ENCODE measurements around the gene INPP5A.

GRCh38 chr10:132712291-132712690 lies 174.7 kb downstream of the INPP5A start:
- TF ChIP-seq ISL1 (CRISPR knock-in tag; IDR thresholded peaks at IDR 0.05) (no peak), PATZ1 (CRISPR knock-in tag; IDR thresholded peaks at IDR 0.05; ENCODE audit: borderline replicate concordance) (no peak), CREB5 (CRISPR knock-in tag; IDR thresholded peaks at IDR 0.05; ENCODE audit: low read depth) (no peak), ZNF565 (CRISPR knock-in tag; conservative IDR thresholded peaks at IDR 0.05; ENCODE audit: low read depth) (no peak), OSR1 (CRISPR knock-in tag; IDR thresholded peaks at IDR 0.05) (no peak), ZFP30 (CRISPR knock-in tag; IDR thresholded peaks at IDR 0.05) (no peak), ZNF8 (CRISPR knock-in tag; IDR thresholded peaks at IDR 0.05) (no peak)

Data from SK-N-SH treated with all-trans-retinoic acid at 6 μM for 48 hours (cell line).